GM21723 (cell line): ENCODE results near the gene TMEM132D.
"Not testable (repeated sequence)": the region's sequence is repeated elsewhere in the genome, so short reads cannot be mapped to it uniquely, and the experiment has no call there.

Source experiments
- ATAC-seq: cut with Tn5 transposase; IDR thresholded peaks from one replicate; pipeline ENCODE4 v1.9.1; 2021; ENCODE audit warnings: mild to moderate bottlenecking, moderate library complexity; ENCODE audit not compliant: unreplicated experiment

TMEM132D gene

DNA sequence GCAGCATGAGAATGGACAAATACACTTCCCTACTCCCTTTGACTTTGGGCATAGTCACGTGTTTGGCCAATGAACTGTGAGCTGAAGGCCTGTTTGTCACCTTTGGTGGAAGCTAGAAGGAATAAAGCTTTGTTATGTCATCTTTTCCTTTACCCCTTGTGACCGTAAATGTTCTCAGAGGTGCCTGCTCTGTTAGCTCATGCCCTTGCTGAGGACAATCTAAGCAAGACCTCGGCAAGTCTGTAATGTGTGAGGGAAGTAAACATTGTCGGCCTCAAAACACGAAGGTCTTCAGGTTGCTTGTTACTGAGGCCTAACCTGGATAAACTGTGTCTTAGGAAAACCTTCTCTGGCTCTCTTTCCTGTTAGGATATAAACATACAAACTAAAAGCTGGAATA is 354.2 kb downstream of the TMEM132D start:
- no peak for ATAC-seq

GRCh38 chr12:129549020-129549419 is 354.8 kb downstream of the TMEM132D start:
- not testable (repeated sequence) for ATAC-seq

DNA sequence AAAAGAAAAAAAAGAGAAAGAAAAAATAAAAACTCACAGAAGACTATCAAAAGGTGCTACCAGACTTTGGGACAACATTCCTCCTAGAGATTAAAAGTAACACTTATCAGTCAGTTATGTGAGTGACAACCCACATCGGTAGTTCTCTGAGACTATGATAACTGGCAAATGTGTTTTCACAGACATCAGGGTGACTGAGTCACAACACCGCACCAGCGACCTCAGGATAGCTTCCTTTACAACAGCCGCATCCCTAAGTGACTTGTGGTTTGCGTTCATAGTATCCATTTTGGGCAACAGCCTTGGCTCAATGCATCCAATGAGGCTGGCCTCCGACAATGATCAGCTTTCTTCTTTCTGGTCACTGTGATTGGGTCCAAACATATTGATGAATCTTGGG is 359.1 kb downstream of the TMEM132D start:
- ATAC-seq: no peak

DNA sequence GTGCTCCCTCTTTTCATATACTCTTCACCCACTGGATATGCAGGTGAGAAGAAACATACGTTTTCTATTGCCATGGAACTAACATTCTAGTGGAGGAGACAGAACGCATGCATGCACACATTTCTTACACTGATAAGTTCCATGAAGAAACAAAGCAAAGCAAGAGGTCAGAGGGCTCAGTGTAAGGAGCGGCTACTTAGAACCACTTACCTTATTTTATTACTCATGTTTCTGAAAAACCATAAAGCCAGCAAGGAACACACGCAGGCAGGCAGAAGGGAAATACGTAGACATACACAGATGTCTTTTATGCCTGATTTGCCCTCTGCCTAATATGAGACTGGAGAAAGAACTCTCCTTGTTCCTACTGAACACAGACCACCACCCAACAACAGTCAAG is 362.9 kb downstream of the TMEM132D start:
- ATAC-seq: no peak

DNA sequence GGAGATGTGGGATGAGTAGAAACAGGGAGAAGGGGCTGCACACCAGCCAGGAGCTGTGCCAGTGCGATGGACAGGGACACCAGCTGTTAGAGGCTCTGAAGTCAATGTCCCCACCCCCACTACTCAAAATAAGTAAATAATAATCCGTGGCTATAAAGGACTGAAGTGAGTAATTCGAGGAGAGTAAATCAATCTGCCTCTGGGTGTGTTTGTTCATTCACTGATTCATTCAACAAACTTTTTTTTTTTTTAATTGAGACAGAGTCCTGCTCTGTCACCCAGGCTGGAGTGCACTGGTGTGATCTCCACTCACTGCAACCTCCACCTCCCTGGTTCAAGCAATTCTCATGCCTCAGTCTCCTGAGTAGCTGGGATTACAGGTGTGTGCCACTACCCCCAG is 363.6 kb downstream of the TMEM132D start:
- ATAC-seq: no peak

DNA sequence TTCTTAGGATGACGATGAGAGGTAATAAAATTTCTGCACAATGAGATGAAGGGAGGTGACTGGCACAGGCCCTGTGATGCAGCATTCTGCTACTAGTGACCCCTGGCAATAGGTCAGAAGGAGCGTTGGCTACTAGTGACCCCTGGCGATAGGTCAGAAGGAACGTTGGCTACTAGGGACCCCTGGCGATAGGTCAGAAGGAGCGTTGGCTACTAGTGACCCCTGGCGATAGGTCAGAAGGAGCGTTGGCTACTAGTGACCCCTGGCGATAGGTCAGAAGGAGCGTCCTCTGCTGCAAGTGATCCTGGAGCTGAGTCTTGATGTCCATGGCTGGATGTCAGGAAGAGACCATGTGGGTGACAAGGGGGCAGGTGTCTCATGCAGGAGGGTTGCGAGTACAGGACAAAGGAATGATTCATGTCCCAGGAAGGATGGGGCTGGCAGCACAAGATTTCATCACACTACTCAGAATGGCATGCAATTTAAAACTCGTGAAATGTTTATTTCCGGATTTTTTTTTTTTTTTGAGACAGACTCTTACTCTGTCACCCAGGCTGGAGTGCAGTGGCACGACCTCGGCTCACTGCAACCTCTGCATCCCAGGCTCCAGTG is 365.0 kb downstream of the TMEM132D start:
- ATAC-seq: not testable (repeated sequence)

DNA sequence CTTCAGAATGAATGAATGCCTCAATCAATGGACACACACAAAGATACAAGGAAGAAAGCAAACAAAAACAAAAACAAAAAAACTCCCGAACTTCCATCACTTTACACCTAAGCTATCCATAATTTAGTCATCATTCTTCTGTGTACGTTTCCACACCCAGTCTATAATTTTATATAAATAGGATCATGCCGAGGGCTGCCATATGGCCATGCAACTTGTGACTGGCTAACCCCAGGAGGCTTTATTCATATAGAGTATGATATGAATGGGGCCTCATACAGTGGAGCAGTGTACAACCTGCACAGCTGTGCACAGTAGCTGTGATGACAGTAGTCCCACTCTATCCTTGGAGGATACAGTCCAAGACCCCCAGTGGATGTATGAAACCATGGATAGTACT is 365.7 kb downstream of the TMEM132D start:
- ATAC-seq: no peak

DNA sequence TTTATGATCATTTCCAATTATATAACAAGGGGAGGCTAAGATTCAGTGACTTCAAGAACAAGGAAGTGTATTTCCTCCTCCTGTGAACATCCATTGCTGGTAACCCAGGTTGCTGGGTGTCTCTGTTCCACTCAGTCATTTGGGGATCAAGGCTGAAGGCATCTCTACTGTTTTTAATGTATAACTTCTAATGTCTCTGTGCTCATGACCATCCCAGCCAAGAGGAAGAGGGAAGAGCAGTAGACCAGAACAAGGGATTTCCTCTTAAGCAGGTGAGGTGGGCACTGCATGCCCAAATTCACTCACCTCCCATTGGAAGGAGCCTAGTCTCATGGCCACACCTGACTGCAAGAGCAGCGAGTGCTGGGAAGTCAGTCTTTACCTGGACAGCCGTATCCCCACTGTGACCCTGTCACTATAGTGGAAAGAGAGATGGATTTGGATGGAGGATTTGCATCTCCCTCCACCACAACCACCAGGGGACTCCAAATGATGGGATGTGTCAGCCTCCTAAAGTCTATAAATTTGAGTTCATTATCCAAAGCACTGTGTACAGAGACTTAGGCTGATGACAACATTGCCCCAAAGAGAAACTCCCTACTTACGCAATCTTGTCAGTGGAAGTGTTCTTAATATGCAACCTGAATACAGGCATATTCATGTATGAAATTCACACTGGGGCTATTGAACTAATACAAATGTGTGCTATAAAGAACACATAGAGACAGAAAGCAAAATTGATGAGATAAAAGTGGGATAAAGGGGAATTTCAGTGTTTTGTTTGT is 368.7 kb downstream of the TMEM132D start:
- no peak for ATAC-seq

DNA sequence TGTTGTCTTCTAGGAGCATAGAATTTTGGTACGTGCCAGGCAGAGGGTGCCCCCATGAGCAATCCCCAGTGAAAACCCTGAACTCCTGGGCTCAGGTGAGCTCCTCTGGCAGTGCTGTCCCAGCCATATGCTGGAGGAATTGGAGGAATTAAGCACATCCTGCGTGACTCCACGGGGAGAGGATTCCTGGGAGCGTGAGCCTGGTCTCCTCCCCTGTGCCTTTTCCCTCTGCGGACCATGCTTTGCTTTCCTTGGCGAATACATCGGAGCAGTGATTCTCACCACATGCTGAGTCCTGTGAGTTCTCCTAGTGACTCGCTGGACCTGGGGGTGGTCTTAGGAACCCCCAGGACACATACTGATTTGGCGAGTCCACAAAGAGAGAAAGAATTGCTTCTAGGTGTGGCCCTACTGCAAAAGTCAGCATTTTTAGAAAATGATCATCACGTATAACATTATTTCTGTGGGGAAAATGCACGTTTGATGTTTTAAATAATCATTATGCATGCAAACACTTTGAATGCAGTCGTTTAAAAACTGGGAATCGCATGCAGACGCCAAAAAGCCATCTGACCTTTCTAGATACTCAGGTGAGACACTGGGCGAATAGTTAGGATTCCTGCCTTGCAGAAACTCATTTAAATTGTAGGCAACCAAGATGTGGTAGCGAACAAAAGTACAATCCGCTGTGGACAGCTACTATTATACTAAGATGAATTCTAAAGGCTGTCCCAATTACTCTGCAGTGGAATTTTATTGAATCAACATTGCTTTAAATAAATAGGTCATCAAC is 370.9 kb downstream of the TMEM132D start:
- ATAC-seq: no peak

DNA sequence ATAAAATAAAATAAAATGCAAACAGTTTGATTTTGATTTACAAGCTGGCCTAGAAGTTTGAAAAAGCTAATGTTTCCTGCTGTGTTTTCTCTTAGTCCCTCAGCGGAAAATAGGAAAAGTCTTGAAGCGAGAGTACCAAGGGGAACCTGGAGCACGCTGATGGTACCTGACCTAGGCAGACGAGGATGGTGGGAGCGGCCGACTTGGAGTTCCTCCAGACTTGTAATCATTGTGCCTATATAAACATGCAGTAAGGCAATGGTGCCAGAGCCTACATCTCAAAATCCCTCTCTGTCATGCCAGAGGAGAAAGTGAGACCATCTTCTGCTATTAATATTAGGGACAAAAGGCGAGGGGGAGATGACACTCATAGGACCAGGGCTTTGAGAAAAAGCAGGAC is 371.7 kb downstream of the TMEM132D start:
- no peak for ATAC-seq

GRCh38 chr12:129530984-129531383 is 372.8 kb downstream of the TMEM132D start:
- no peak for ATAC-seq

GRCh38 chr12:129530517-129530916 is 373.3 kb downstream of the TMEM132D start:
- ATAC-seq: no peak

- ATAC-seq: no peak
These were observed 376.3 kb downstream of the TMEM132D start for GRCh38 chr12:129527506-129527905.

- ATAC-seq: no peak
These were observed 380.2 kb downstream of the TMEM132D start for GRCh38 chr12:129523621-129524020.

- ATAC-seq: no peak
These were observed 383.1 kb downstream of the TMEM132D start for GRCh38 chr12:129520739-129521138.

GRCh38 chr12:129503802-129504201 is 400.0 kb downstream of the TMEM132D start:
- no peak for ATAC-seq

GRCh38 chr12:129496226-129496625 is 407.6 kb downstream of the TMEM132D start:
- no peak for ATAC-seq

DNA sequence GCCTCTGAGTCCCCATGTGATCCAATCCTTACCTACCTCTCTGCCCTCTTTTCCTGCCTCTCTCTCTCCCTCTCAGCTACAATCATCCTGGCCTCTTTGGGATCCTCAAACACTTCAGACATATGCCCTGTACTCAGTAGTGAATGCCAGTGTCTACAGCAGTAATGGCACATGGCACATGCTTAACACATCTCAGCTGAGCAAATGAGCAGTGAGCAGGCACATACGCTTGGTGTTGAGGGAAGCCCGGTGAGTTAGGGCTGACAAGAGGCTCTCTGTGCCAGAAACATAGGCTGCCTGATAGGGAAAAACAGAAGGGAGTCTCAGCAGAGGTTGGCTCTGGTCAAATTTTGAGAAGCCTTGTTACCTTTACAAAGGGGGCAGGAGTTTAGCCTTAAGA is 409.1 kb downstream of the TMEM132D start:
- ATAC-seq: no peak

- ATAC-seq: no peak
These were observed 409.6 kb downstream of the TMEM132D start for GRCh38 chr12:129494260-129494659.

DNA sequence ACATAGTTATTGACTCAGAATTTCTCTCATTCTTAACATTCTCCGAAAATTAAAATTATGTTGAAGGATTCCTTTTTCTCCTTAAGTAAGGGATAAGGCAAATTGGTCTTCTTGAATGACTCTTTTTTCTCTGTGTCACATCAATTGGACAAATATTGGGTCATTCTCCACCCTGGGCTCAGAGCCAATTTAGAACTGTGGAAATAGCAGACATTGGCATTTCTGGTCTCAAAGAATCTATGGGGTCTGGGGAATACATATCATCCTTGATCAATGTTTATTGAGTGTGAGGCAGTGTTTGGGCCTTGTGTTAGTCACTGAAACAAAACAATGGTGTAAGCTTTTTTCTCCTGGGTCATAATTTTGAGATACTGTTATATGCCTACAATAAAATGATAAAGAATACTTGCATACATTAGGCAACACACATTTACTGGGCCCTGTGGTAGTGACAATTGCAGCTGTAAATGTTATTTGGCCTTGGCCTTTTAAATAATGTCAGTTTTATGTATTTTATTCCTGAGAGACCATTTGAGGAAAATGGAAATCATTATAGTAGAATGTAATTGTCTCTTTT is 414.6 kb downstream of the TMEM132D start:
- ATAC-seq: no peak

DNA sequence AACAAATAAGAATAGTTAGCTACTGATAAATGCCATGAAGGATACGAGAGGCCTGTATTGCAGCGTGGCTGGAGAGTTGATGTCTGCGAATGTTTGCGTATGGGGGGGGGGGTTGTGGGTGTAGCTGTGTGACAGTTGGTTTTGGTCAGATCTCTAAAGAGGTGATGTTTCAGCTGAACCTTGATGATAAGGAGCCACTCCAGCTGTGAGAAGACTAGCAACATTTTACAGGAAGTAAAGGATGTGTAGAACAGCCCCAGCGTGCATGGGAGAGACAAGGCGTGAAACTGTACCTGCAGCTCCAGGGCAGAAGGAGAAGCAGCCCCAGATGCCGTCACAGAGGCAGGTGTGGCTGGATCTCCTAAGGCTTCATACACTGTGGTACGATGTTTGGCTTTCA is 416.9 kb downstream of the TMEM132D start:
- no peak for ATAC-seq
